Aorta (tissue), 5 donors: ENCODE results near the gene TSPAN13. TPM values are rescaled to one million over a fixed set of nuclear protein-coding genes. Genes with fewer than 3 reads are reported as not detected.
"Not testable (repeated sequence)": the region's sequence is repeated elsewhere in the genome, so short reads cannot be mapped to it uniquely, and the experiment has no call there.

Experiments
- ATAC-seq: fragments of 200-7000 bp; cut with Tn5 transposase; one replicate; pipeline ENCODE4 v1.9.1; 2022; ENCODE audit warnings: moderate library complexity; ENCODE audit not compliant: low FRiP score
- DNase-seq, 2 donors: peaks; one replicate each; pipeline ENCODE4 v3.0.0-alpha.2; 2020
- H3K27ac ChIP-seq, 2 donors: one replicate each; pipeline ENCODE4 v1.5.1; 2013; ENCODE audit warnings: low read length in 2 of 2, mild to moderate bottlenecking in 2 of 2, moderate library complexity in 2 of 2, control low read depth in 1 of 2, inconsistent platforms in 1 of 2, low read depth in 1 of 2
- H3K27me3 ChIP-seq, 2 donors: one replicate each; pipeline ENCODE4 v1.6.1; 2013; ENCODE audit warnings: control low read depth in 1 of 2, low read length in 1 of 2, mild to moderate bottlenecking in 1 of 2, moderate library complexity in 1 of 2; ENCODE audit not compliant: insufficient read depth in 2 of 2, control insufficient read depth in 1 of 2
- H3K36me3 ChIP-seq, 2 donors: one replicate each; pipeline ENCODE4 v1.6.1; 2013; ENCODE audit warnings: control low read depth in 1 of 2, low read length in 1 of 2, mild to moderate bottlenecking in 1 of 2; ENCODE audit not compliant: insufficient read depth in 2 of 2, control insufficient read depth in 1 of 2
- H3K4me1 ChIP-seq, 2 donors: one replicate each; pipeline ENCODE4 v1.6.1; 2013; ENCODE audit warnings: low read length in 2 of 2, control low read depth in 1 of 2, mild to moderate bottlenecking in 1 of 2, moderate library complexity in 1 of 2; ENCODE audit not compliant: insufficient read depth in 2 of 2, control insufficient read depth in 1 of 2
- H3K4me3 ChIP-seq, 2 donors: one replicate each; pipeline ENCODE4 v1.5.1; 2013; ENCODE audit warnings: low read length in 2 of 2, control low read depth in 1 of 2, mild to moderate bottlenecking in 1 of 2
- H3K9me3 ChIP-seq: one replicate; pipeline ENCODE4 v1.6.1; 2013; ENCODE audit warnings: mild to moderate bottlenecking, low read length; ENCODE audit not compliant: control insufficient read depth
- WGBS, 2 donors: extraction: QIAGEN DNeasy Blood & Tissue Kit; methylation state at CpG; one replicate each; pipeline ENCODE4 v1.1.7; 2013; 5-methylcytosine and 5-hydroxymethylcytosine counted together
- intact Hi-C, 2 donors: fragments of 100-400 bp; cut with DNase I; formaldehyde crosslinking; loops; one replicate each; pipeline versions ENCODE4 v1.14.2 to v1.15.0; 2022
- polyA plus RNA-seq, 2 donors: library from polyadenylated mRNA; stranded (reverse); fragments of 200-250 nt; gene quantifications; one replicate each; pipeline ENCODE4 v1.2.3, GENCODE V29; 2013
- total RNA-seq, 2 donors: library from RNA; stranded (reverse); fragmentation: NEBNext Ultra II Directional; extraction: Animal tissue kit (Norgen Biotek cat#: 25700); gene quantifications; one replicate each; pipeline ENCODE4 v1.2.1, GENCODE V29; 2021
- donor health status: healthy with polysubstance abuse.
- donor health status: Bipolar disorder and iron deficiency.
- donor health status: DM: no; HTN: no; CAD: no.
- donor health status: DM: no; HTN: no; CAD: no.
- donor health status: DM: yes; HTN: yes; CAD: no.

The TSPAN13 gene
- total and polyA plus RNA-seq, 4 donors: 1.5 to 20.9 (median 8.2) TPM

- Histone ChIP-seq H3K27me3 (no peaks in the 10 kb centered on the region), H3K9me3 (no peaks in the 10 kb centered on the region), H3K27ac (no peak overlapping the region), H3K4me1 (no peaks in the 10 kb centered on the region), H3K4me3 (no peak overlapping the region), H3K36me3 (no peaks in the 10 kb centered on the region)
- no peak for DNase-seq
- intact Hi-C loops: no loop called here
- peak; percentile 38 for ATAC-seq
- WGBS, 2 donors: 96% methylated on average over 1 of the region's 1 CpG
Measured at GRCh38 chr7:16759840-16760239, 6.3 kb downstream of the TSPAN13 start.

DNA sequence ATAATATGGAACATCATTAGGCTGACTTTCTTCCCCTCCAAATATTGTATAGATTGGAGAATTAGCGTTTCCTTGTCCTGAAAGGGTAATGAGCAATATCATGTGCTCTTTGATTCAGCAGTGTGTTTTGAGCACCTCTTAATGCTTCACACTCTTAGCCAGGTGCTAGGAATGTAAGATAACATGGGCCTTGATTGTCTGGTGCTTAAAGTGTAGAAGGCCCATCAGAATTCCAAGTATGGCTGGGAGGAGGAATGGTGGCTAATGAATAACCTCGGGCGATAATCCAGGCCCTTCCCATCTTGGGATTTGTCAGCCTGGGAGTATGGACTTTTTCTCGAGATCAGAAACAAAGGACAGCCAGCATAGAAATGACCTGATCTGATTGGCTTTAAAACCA is 8.6 kb downstream of the TSPAN13 start:
- no peak overlapping the region for H3K27ac ChIP-seq
- no peaks in the 10 kb centered on the region for H3K36me3 ChIP-seq
- DNase-seq (no peak), ATAC-seq (no peak)
- no peaks in the 10 kb centered on the region for H3K4me1 ChIP-seq
- no peaks in the 10 kb centered on the region for H3K9me3 ChIP-seq
- 93 to 94% methylated on average over 4 of the region's 4 CpGs for WGBS, 2 donors
- no peak overlapping the region for H3K4me3 ChIP-seq
- intact Hi-C loops: no loop called here
- H3K27me3 ChIP-seq: no peaks in the 10 kb centered on the region

GRCh38 chr7:16764942-16765341 is 11.4 kb downstream of the TSPAN13 start:
- Histone ChIP-seq H3K36me3 (no peaks in the 10 kb centered on the region), H3K27me3 (no peaks in the 10 kb centered on the region), H3K9me3 (no peaks in the 10 kb centered on the region), H3K27ac (no peak overlapping the region), H3K4me1 (no peaks in the 10 kb centered on the region), H3K4me3 (no peak overlapping the region)
- ATAC-seq: no peak
- no peak for DNase-seq
- 94 to 98% methylated on average over 3 of the region's 3 CpGs for WGBS, 2 donors
- intact Hi-C loops: no loop called here

DNA sequence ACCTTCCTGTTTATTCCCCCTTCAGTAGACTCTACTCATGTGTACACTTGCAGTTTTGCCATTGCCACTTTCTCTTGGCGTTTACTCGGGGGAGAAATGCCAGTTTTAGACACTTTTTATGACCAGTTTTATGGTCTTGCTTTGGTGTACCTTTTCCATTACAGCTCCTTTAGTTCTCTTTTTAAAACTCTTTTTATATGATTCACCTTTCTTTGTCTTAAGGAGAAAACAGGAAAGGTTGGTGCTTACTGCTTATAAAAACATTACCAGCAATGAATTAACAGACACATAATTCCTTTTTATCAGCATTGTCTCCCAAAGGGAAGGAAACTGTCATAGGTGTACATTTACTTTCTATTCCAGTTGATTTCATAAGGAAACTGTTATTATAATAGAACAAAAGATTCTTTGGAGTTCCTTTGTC is 11.9 kb downstream of the TSPAN13 start:
- DNase-seq (no peak), ATAC-seq (no peak)
- Histone ChIP-seq H3K4me3 (no peak overlapping the region), H3K27me3 (no peaks in the 10 kb centered on the region), H3K9me3 (no peaks in the 10 kb centered on the region), H3K36me3 (no peaks in the 10 kb centered on the region), H3K27ac (no peak overlapping the region), H3K4me1 (no peaks in the 10 kb centered on the region)
- WGBS, 2 donors: 82 to 83% methylated on average over 2 of the region's 2 CpGs
- intact Hi-C loops: no loop called here

GRCh38 chr7:16769994-16770393 is 16.4 kb downstream of the TSPAN13 start:
- H3K36me3 ChIP-seq, H3K4me3 ChIP-seq, H3K4me1 ChIP-seq, ATAC-seq, H3K27me3 ChIP-seq, H3K27ac ChIP-seq, DNase-seq, intact Hi-C loops, H3K9me3 ChIP-seq: not testable (repeated sequence)
- 93 to 98% methylated on average over 3 of the region's 3 CpGs for WGBS, 2 donors

DNA sequence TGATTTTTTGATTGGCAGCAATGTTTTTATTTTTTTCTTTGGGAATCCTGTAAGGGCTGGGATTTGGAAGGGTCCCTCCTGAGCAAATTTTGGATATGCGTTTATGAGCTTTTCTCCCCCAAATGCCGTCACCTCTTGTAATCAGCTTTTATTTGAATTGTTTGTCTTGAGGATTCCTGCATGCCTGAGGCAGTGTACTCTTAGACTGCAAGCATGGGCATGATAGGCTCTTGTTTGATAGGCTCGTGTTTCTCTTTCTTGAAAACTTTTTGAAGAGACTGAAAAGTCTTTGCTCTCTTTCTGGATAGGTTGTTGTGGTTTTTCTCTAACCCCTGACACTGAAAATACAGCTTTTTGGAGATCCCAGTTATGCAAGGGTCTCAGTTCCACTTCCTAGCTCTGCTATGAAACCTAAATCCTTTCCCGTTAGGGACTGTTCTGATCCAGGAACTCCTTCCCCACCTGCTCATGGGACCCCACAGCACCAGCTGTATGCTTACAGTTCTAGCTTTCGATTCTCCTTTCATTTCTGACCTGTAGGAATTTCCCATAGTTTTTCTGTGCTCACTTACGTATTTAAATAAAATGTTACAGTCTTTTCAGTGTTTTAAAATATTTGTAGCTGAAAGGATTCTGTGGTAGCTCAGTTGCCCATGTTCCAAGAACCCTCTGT is 17.2 kb downstream of the TSPAN13 start:
- no peak for DNase-seq
- Histone ChIP-seq H3K36me3 (no peaks in the 10 kb centered on the region), H3K27me3 (no peaks in the 10 kb centered on the region), H3K4me3 (no peak overlapping the region), H3K27ac (no peak overlapping the region), H3K4me1 (no peaks in the 10 kb centered on the region), H3K9me3 (no peaks in the 10 kb centered on the region)
- intact Hi-C loops: no loop called here
- ATAC-seq: no peak
- 76 to 80% methylated on average over 6 of the region's 6 CpGs for WGBS, 2 donors

DNA sequence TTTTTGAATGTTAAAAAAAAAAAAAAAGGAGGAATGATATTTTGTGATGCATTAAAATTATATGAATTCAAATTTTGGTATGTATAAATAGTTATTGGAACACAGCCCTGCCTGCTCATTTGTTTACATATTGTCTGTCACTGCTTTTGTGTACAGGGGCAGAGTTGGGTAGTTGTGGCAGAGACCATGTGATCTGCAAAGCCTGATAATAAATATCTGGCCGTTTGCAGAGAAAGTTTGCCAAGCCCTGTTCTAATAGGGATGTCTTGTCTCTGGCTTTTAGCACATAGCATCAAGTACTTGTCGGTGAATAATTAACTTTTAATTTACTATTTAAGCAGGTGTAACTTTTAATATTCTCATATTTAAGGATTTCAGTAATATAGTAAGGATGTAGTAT is 19.8 kb downstream of the TSPAN13 start:
- WGBS, 2 donors: 58 to 59% methylated on average over 2 of the region's 2 CpGs
- Histone ChIP-seq H3K27me3 (no peaks in the 10 kb centered on the region), H3K9me3 (no peaks in the 10 kb centered on the region), H3K4me1 (no peaks in the 10 kb centered on the region), H3K4me3 (no peak overlapping the region), H3K36me3 (no peaks in the 10 kb centered on the region), H3K27ac (no peak overlapping the region)
- intact Hi-C loops: no loop called here
- ATAC-seq: no peak
- no peak for DNase-seq

GRCh38 chr7:16773884-16774283 is 20.3 kb downstream of the TSPAN13 start:
- ATAC-seq (no peak), DNase-seq (no peak)
- H3K9me3 ChIP-seq: no peaks in the 10 kb centered on the region
- H3K4me1 ChIP-seq: no peaks in the 10 kb centered on the region
- H3K36me3 ChIP-seq: no peaks in the 10 kb centered on the region
- H3K4me3 ChIP-seq: no peak overlapping the region
- H3K27ac ChIP-seq: no peak overlapping the region
- H3K27me3 ChIP-seq: no peaks in the 10 kb centered on the region
- 86 to 94% methylated on average over 2 of the region's 2 CpGs for WGBS, 2 donors
- intact Hi-C loops: no loop called here

GRCh38 chr7:16774294-16774693 is 20.7 kb downstream of the TSPAN13 start:
- 92 to 94% methylated on average over 4 of the region's 4 CpGs for WGBS, 2 donors
- no peaks in the 10 kb centered on the region for H3K27me3 ChIP-seq

More at GRCh38 chr7:16774294-16774693, 20.7 kb downstream of the TSPAN13 start:
- no peaks in the 10 kb centered on the region for H3K4me1 ChIP-seq
- no peak overlapping the region for H3K27ac ChIP-seq
- H3K36me3 ChIP-seq: no peaks in the 10 kb centered on the region
- H3K9me3 ChIP-seq: no peaks in the 10 kb centered on the region
- no peak overlapping the region for H3K4me3 ChIP-seq
- ATAC-seq (no peak), DNase-seq (no peak)
- intact Hi-C loops: no loop called here
